IMR-90 (cell line): ENCODE measurements around the gene UNC5A. TPM values are rescaled to one million over a fixed set of nuclear protein-coding genes. Genes with fewer than 3 reads are reported as not detected.

Source experiments
- ATAC-seq: fragments of 200-7000 bp; cut with Tn5 transposase; 2 replicates; pipeline ENCODE4 v1.9.1; 2020; ENCODE audit warnings: low read depth, mild to moderate bottlenecking, moderate library complexity
- BruUV-seq: library from RNA; stranded (reverse); fragments of 400-500 nt; replicated peaks from 2 replicates; lab custom pipeline; 2021; lab: Mats Ljungman, UMichigan
- CTCF ChIA-PET: fragments of 300-600 bp; formaldehyde crosslinking; extraction: SDS; loops from one replicate; lab custom pipeline; 2021; ENCODE audit warnings: antibody characterized with exemption; lab: Yijun Ruan, JAX
- POLR2A ChIA-PET: fragments of 300-600 bp; sonication (Branson Sonifier 250); formaldehyde crosslinking; loops from one replicate; lab custom pipeline; 2022; ENCODE audit warnings: antibody characterized with exemption; ENCODE audit not compliant: unreplicated experiment; lab: Charles Lee
- DNase-seq: peaks from one replicate; pipeline ENCODE4 v3.0.0; 2013
- H2AFZ ChIP-seq: replicated peaks from 2 replicates; pipeline ENCODE3; 2013; ENCODE audit warnings: low read length, mild to moderate bottlenecking; ENCODE audit not compliant: poor library complexity
- H2AK5ac ChIP-seq: 2 replicates; pipeline ENCODE4 v1.6.1; 2013; ENCODE audit warnings: low read depth, low read length, inconsistent platforms
- H2AK9ac ChIP-seq: replicated peaks from 2 replicates; pipeline ENCODE3; 2013; ENCODE audit warnings: mild to moderate bottlenecking, low read depth, low read length, moderate library complexity; ENCODE audit not compliant: poor library complexity
- H2BK120ac ChIP-seq: 2 replicates; pipeline ENCODE4 v1.6.1; 2013; ENCODE audit warnings: low read depth, low read length, inconsistent platforms
- H2BK15ac ChIP-seq: 3 replicates; pipeline ENCODE4 v1.6.1; 2013; ENCODE audit warnings: low read depth, low read length, inconsistent platforms
- H2BK20ac ChIP-seq: 2 replicates; pipeline ENCODE4 v1.6.1; 2013; ENCODE audit warnings: low read depth, mild to moderate bottlenecking, inconsistent platforms, low read length, moderate library complexity
- H2BK5ac ChIP-seq: 2 replicates; pipeline ENCODE4 v1.6.1; 2013; ENCODE audit warnings: mild to moderate bottlenecking, low read depth, low read length, inconsistent platforms; ENCODE audit not compliant: poor library complexity, severe bottlenecking
- H3K14ac ChIP-seq: replicated peaks from 2 replicates; pipeline ENCODE4 v1.6.1; 2013; ENCODE audit warnings: low read depth, low read length, inconsistent platforms
- H3K18ac ChIP-seq: 2 replicates; pipeline ENCODE4 v1.6.1; 2013; ENCODE audit warnings: low read depth, low read length, control low read depth
- H3K23ac ChIP-seq: 2 replicates; pipeline ENCODE4 v1.6.1; 2013; ENCODE audit warnings: low read depth, low read length, inconsistent platforms
- H3K27ac ChIP-seq: 2 replicates; pipeline ENCODE4 v1.5.1; 2013; ENCODE audit warnings: mild to moderate bottlenecking, control low read depth, low read length; ENCODE audit not compliant: insufficient read depth
- H3K27me3 ChIP-seq: 2 replicates; pipeline ENCODE4 v1.6.1; 2013; ENCODE audit warnings: low read length; ENCODE audit not compliant: control insufficient read depth, insufficient read depth
- H3K36me3 ChIP-seq: 2 replicates; pipeline ENCODE4 v1.6.1; 2013; ENCODE audit warnings: low read length, mixed read lengths; ENCODE audit not compliant: control insufficient read depth, insufficient read depth
- H3K4ac ChIP-seq: 2 replicates; pipeline ENCODE4 v1.6.1; 2013; ENCODE audit warnings: low read depth, low read length, inconsistent platforms
- H3K4me1 ChIP-seq: 2 replicates; pipeline ENCODE4 v1.6.1; 2013; ENCODE audit warnings: low read length, mixed read lengths; ENCODE audit not compliant: control insufficient read depth, insufficient read depth
- H3K4me2 ChIP-seq: 2 replicates; pipeline ENCODE4 v1.6.1; 2013; ENCODE audit warnings: low read depth, mild to moderate bottlenecking, control low read depth, low read length, moderate library complexity
- H3K4me3 ChIP-seq: 2 replicates; pipeline ENCODE4 v1.5.1; 2013; ENCODE audit warnings: low read depth, mild to moderate bottlenecking, control low read depth, low read length, moderate library complexity; ENCODE audit not compliant: insufficient read depth
- H3K56ac ChIP-seq: 2 replicates; pipeline ENCODE4 v1.6.1; 2013; ENCODE audit warnings: low read length, inconsistent platforms; ENCODE audit not compliant: insufficient read depth; ENCODE audit errors: extremely low read depth
- H3K79me1 ChIP-seq, 2 experiments: 2 replicates each; pipeline ENCODE4 v1.6.1; 2013; ENCODE audit warnings: low read length in 2 of 2, inconsistent platforms in 1 of 2, low read depth in 1 of 2
- H3K9ac ChIP-seq: 2 replicates; pipeline ENCODE4 v1.6.1; 2013; ENCODE audit warnings: low read depth, low read length, control low read depth
- H3K9me1 ChIP-seq: 2 replicates; pipeline ENCODE4 v1.6.1; 2013; ENCODE audit warnings: low read length, inconsistent platforms; ENCODE audit not compliant: insufficient read depth
- H3K9me3 ChIP-seq: 2 replicates; pipeline ENCODE4 v1.6.1; 2013; ENCODE audit warnings: low read length; ENCODE audit not compliant: control insufficient read depth, insufficient read depth
- H4K20me1 ChIP-seq: 2 replicates; pipeline ENCODE4 v1.6.1; 2013; ENCODE audit warnings: low read length, inconsistent platforms; ENCODE audit not compliant: insufficient read depth
- H4K5ac ChIP-seq: 2 replicates; pipeline ENCODE4 v1.6.1; 2013; ENCODE audit warnings: mild to moderate bottlenecking, low read depth, low read length, control low read depth
- H4K8ac ChIP-seq, 2 experiments: 2 replicates each; pipeline ENCODE4 v1.6.1; 2013; ENCODE audit warnings: low read depth in 2 of 2, low read length in 2 of 2, control low read depth in 1 of 2, inconsistent platforms in 1 of 2
- H4K91ac ChIP-seq: 2 replicates; pipeline ENCODE4 v1.6.1; 2013; ENCODE audit warnings: low read depth, low read length, inconsistent platforms; ENCODE audit not compliant: insufficient read depth
- CHD1 ChIP-seq: IDR thresholded peaks from 2 replicates; pipeline ENCODE4 v1.6.1; 2012; ENCODE audit warnings: low read depth, low read length, improper control_type of control experiment
- FOS ChIP-seq: fragments of 150-350 bp; IDR thresholded peaks from 2 replicates; pipeline ENCODE4 v1.6.1; 2016; ENCODE audit warnings: low read depth, low read length
- MAFK ChIP-seq: IDR thresholded peaks from 2 replicates; pipeline ENCODE4 v1.6.1; 2012; ENCODE audit warnings: low read depth, low read length, improper control_type of control experiment
- WGBS, 2 experiments: methylation state at CpG; one replicate each; pipeline versions ENCODE4 v1.1.5 to v1.1.7; 2013; ENCODE audit warnings: missing lambda C conversion rate in 2 of 2; ENCODE audit not compliant: insufficient read length in 1 of 2; ENCODE audit errors: extremely low coverage in 2 of 2; 5-methylcytosine and 5-hydroxymethylcytosine counted together
- dilution Hi-C: fragments of 300-500 bp; cut with HindIII; formaldehyde crosslinking; loops from one replicate; pipeline ENCODE4 v1.14.3; 2018; ENCODE audit warnings: low sequenced_read_pairs; ENCODE audit not compliant: unreplicated experiment
- in situ Hi-C: fragments of 300-500 bp; cut with MboI; formaldehyde crosslinking; loops from 3 replicates; pipeline ENCODE4 v1.14.3; 2019; ENCODE audit warnings: low sequenced_read_pairs, inconsistent platforms, mixed read lengths
- intact Hi-C: fragments of 100-400 bp; cut with micrococcal nuclease; formaldehyde crosslinking; loops from 2 replicates; pipeline ENCODE4 v1.10.0; 2022
- polyA plus RNA-seq, 3 experiments: library from polyadenylated mRNA; depleted of rRNA; stranded (reverse); fragments of >200 nt; gene quantifications; 2 replicates each; pipeline ENCODE4 v1.2.3, GENCODE V29; 2012; ENCODE audit warnings: low replicate concordance in 1 of 3
- total RNA-seq: library from RNA; depleted of rRNA; stranded (reverse); fragments of >200 nt; gene quantifications from 2 replicates; pipeline ENCODE4 v1.2.3, GENCODE V29; 2012

UNC5A gene
- total and polyA plus RNA-seq, 2 of the 4 experiments (the other 2 are of a cell fraction), result not detected

- no peak overlapping the region for H4K91ac ChIP-seq
- H2BK20ac ChIP-seq, result no peak overlapping the region
- no TSS peak for BruUV-seq
- no peak overlapping the region for H3K9ac ChIP-seq
- no peak overlapping the region for H2AFZ ChIP-seq
- H3K14ac ChIP-seq, result no peak overlapping the region
- TF ChIP-seq FOS, result no peak
- no peak for TF ChIP-seq CHD1
- TF ChIP-seq MAFK, result peak; percentile 38
- no peaks in the 10 kb centered on the region for H3K4me1 ChIP-seq
- H3K18ac ChIP-seq, result no peak overlapping the region
- no peak overlapping the region for H2BK120ac ChIP-seq
- ATAC-seq (no peak), DNase-seq (peak; percentile 16)
- dilution Hi-C loops, result no loop called here
- no peak overlapping the region for H3K27ac ChIP-seq
- H3K4me2 ChIP-seq, result no peak overlapping the region
- H3K27me3 ChIP-seq, result peaks cover 3% of the 10 kb centered on the region
- no peaks in the 10 kb centered on the region for H3K79me1 ChIP-seq
- H3K23ac ChIP-seq, result no peak overlapping the region
- H3K9me3 ChIP-seq, result 0 out of 2 replicates have a peak, but pooled peaks cover 2% of the 10 kb centered on the region
- intact Hi-C loops, result no loop called here
- H2AK5ac ChIP-seq, result no peak overlapping the region
- WGBS, 2 experiments, result 55% methylated on average over 2 of the region's 9 CpGs; no CpG with 5 or more reads in 1 of the 2 experiments
- no peak overlapping the region for H3K4ac ChIP-seq
- H4K5ac ChIP-seq, result no peak overlapping the region
- H2AK9ac ChIP-seq, result no peak overlapping the region
- H2BK15ac ChIP-seq, result no peak overlapping the region
- H4K20me1 ChIP-seq, result no peaks in the 10 kb centered on the region
- in situ Hi-C loops, result no loop called here
- H4K8ac ChIP-seq, result no peak overlapping the region
- ChIA-PET CTCF (no interaction called here), POLR2A (no interaction called here)
- H3K56ac ChIP-seq, result no peak overlapping the region
- no peaks in the 10 kb centered on the region for H3K9me1 ChIP-seq
- H3K36me3 ChIP-seq, result no peaks in the 10 kb centered on the region
- no peak overlapping the region for H2BK5ac ChIP-seq
- no peak overlapping the region for H3K4me3 ChIP-seq
These were observed 47.9 kb upstream of the UNC5A start for GRCh38 chr5:176762489-176762888.
